GM18868 (cell line): ENCODE data around the gene BCAS2.
A peak's percentile ranks its signal among the peaks of the same experiment; 100 is the strongest.
"Not testable (repeated sequence)": the region's sequence is repeated elsewhere in the genome, so short reads cannot be mapped to it uniquely, and the experiment has no call there.

ENCODE experiments used
- ATAC-seq: cut with Tn5 transposase; IDR thresholded peaks from one replicate; pipeline ENCODE4 v1.9.1; 2021; ENCODE audit warnings: mild to moderate bottlenecking, moderate library complexity; ENCODE audit not compliant: unreplicated experiment

BCAS2 gene

DNA sequence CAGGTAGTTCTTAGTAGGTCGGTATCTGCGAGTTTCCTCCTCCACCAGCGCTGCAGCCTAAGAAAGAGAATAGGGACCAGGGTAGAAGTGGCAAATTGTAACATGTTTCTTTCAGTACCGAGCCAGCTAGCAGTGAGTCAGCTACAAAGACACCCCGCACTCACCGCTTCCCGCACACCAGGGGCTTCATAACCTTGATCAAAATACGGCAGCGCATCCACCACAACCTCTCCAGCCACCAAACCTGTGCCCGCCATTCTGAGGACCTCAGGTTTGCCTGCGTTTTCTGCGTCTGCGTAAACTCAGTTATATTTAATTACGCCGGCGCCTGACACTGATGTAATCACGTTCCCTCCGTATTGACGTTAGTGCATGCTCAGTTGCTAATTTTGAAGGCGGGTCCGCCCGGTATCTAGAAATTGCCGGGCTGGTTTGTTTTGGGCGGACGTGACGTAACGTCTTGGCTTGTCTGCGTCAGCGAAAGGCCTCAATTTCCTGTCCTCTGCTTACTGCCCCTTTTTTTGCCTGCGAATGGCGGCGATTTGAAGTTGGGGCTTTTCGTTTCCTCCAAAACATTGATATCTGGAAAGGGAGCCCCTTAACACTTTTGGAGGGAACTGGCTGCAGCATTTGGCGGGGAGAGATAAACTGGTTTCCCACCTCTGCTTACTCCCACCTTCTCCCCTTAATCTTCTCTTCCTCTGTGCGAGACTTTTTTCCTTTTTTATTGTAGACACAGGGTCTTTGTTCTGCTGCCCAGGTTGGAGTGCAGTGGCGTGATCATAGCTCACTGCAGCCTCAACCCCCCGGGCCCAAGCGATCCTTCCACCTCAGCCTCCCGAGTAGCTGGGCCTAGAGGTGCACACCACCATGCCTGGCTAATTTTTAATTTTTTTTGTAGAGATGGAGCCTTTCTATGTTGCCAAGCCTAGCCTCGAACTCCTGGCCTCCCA is at the start of gene BCAS2:
Gene BCAS2, minus strand, starts transcription at position 281 of the 953 bp plus-strand sequence. Its CDS starts 24 bp downstream, at position 257.
- peak; percentile 99 for ATAC-seq

DNA sequence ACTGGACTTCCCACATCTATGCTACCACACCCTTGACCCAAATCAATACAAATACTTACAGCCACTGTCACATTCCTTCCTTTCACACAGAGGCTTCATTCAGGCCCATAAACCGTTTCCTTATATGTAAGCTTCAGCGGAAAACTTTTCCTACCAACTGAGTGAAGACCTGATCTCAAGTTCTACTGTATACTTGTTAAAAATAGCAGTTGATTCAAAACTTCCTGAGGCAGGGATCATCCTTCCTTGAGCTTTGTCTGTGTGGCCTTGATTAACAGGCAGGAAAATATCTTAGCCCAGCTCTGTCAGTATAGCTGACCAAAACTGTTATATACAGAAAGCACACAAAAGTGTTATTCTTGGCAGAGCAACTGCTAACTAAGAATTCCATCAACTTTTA is 45.7 kb upstream of the BCAS2 start:
- ATAC-seq: no peak

DNA sequence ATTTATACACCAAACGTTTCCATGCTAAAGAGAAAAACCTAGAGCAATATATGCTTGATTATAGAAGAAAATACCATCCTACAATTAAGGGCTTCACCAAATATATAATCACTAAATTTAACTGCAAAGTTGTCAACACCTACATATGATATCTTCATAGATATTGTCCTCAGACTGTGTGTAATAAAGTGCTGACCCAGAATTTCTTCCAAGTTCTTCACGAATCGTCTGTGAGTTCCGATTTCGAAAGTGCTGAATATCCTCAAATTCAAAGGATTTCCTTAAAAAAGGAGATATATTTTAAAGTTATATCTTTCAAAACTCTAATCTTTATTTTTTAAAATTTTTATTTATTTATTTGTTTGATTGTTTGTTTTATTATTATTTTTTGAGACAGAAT is 41.9 kb upstream of the BCAS2 start:
- no peak for ATAC-seq

DNA sequence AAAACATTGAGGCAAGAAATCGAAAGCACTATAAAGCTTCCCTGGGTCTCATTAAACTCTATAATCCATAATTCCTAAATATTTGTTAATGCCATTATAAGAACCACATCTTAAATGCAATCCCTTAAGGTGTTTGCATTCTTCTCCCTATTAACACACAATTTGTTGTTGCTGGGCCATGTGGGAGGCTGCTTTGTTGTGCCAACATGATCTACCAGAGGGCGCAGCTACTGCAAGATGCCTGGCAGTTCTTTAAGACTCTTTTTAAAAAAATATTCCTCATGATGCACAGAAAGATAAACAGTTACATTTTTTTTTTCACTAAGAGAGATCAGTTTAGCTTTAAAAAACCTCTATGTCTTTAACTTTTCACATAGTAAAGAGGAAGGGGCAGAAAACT is 39.0 kb upstream of the BCAS2 start:
- ATAC-seq: no peak

DNA sequence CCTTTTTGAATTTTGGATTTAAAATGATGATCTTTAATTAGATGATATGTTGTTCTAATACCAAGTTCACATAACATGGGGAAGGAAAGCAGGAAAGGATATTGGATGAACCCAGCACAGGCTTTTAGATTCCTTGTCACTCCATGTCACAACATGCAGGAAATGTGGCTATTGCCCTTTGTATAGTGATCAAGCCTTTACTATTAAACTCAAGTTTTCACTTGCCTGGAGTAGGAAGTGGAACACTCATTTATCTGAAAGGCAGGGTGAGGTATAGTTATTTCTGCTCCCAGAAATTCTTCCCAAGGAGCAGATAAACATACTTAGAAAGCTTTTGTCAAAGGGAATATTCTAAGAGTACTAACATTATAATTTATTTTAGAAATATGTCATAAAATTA is 37.2 kb upstream of the BCAS2 start:
- ATAC-seq: no peak

DNA sequence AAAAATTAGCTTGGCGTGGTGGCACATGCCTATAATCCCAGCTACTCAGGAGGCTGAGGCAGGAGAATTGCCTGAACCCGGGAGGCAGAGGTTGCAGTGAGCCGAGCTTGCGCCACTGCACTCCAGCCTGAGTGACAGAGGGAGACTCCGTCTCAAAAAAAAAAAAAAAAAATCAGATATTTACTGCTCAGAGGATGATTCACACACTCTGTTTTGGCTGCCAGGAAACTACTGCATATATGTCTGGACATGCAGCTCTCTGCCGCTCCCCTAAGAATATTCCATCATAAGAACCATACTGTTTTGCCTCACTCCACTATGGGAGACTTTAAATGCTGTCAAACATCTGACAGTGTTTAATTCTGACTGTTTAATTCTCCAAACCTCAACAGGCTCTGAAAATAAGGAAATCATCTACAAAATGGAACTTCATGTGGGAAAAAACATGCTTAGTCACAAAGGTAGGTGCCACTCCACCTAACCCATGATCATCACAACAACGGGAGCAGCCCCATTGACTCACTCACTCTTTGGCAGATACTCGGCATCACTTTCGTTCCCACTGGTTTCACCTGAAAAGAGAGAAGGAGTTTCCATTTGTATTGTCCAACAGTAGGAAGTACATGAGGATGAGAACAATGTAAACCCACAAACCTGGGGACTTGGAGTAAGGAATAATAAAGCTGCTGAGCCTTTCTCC is 29.3 kb upstream of the BCAS2 start:
- no peak for ATAC-seq

DNA sequence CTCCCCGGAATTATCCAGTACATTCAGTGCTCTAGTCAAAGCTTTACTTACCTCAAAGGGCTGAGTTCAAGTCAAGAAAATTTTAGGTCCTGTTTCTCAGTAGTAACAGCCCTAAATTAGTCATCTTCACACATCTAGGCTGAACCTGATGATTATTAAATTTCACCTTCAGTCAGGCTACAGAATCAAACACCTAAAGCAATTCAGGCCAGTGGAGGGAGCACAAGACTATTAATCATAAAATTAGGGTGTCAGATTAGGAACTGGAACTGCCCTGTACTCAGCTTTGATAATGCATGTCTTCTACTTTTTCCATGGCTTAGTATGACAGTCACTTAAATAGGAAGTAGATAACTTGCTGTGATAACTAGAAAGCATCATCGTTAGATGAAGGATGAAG is 28.4 kb upstream of the BCAS2 start:
- ATAC-seq: no peak

DNA sequence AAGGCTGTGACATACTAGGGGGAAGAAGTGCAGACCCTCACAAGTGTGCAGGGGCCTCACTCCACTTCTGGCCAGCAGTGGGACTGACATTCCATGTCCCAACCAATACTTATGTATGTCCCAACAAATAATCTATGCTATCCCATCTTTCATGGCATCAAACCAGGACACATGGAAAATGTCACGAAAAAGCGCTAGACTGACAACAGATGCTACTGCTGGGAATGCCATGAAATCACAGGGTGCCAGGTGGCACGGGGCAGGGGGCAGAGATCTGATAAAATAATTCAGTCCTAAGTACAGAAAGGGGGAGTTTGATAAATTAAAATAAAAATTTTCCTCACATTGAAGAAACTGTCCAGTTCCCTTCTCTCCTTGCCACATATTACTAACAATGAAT is 27.6 kb upstream of the BCAS2 start:
- no peak for ATAC-seq

DNA sequence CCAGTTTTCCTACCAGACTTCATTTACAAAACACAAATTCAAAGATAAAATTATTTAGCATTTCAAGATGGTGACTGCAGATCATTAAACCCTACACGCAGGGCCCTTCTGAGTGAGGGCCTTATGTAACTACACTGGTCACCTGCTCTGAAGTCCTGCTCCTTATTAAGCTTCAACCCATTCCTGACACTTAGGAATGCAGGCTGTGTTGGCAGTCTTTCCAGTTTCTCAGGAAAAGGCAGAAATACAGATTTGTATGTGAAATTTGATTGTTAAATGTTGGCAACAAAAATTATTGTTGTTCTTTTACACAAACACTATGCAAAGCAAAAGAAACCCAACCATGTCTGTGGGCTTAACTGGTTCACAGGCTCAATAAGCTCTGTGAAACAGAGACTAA is 25.8 kb upstream of the BCAS2 start:
- no peak for ATAC-seq

DNA sequence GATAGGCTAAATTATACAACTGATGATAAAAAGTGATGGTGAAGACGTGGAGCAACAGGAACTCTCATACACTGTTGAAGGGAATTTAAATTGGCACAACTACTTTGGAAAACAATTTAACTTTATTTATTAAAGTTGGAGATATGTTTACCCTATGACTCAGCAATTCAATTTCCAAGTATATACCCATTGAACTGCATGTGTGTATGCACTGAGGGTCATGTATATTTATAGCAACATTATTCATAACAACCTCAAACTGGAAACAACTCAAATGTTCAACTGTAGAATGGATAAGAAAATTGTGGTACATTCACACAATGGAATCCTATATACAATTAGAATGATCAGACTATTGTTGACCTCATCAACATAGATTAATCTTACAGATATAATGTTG is 16.5 kb upstream of the BCAS2 start:
- ATAC-seq: no peak

DNA sequence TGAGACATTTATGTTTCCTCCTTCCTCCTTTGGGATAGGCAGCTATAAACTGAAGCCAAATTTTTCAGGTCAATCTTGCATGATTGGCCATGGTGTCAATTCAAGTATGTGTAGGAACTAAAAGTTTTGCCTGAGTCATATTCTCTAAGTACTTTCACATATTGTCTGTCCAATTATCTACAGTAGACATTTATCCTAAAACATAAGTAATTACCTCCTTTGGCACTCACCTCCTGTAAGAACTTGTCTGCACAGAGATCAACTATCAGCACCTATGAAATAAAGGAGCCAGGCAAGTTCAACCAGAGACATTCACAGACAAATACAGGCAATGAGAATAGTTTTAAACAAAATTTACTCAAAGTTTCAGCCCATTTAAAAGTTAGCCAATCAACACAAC is 14.2 kb upstream of the BCAS2 start:
- no peak for ATAC-seq

DNA sequence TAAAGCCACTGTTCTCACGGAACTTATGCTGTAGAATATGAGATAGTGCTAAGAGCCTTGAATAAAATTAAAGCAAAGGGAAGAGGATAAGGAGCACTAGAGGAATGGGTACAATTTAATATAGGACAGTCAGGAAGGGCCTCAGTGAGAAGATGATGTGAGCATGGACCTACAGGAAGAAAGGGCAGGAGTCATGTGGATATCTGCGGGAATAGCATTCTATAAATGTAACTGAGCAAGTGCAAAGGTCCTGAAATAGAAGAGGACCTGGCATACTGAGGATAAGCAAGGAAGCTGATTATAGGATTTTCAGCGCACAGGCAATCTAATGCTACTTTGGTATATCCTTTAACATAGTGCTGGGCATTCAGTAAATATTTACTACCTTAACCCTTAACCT is 12.6 kb upstream of the BCAS2 start:
- no peak for ATAC-seq

DNA sequence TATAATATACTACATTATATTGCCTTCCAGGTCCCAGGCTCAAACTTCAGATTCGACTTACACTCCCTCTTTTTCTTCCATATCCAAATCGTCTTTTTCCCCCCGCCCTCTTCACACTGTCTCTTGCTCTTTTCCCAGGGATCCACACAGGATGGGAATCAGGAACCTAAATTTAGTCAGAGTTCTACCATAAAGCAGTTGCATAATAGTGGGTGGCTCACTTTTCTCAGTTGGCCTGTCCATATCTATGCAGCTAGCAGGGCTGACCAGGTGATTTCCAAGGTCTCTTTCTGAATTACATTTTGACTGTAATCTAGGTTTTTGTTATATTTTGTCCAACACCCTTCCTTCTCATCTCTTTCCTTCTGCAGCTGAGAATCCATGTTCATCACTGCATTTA is 7.7 kb upstream of the BCAS2 start:
- no peak for ATAC-seq

DNA sequence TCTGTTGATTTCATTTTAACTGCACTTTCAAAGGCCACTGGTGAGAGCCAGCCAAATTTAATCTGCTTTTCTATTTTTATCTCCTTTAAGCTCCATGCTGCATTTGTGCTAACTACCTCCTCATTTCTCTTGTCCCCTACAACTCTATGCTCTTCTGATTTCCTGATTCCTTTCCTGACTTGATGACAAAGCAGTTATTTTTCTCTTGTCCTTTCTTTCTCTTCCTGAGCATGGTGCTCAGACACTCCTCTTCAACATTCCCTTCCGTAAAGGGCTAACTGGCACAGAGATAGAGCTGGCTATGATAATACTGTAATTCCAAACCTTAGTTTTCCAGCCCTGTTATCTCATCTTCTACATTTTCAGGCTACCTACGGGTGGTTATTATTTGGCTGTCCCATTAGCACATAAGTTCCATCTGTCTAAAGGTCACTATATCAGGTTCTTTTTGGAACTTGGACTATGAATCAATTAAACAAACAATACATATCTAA is 6.8 kb upstream of the BCAS2 start:
- ATAC-seq: no peak

DNA sequence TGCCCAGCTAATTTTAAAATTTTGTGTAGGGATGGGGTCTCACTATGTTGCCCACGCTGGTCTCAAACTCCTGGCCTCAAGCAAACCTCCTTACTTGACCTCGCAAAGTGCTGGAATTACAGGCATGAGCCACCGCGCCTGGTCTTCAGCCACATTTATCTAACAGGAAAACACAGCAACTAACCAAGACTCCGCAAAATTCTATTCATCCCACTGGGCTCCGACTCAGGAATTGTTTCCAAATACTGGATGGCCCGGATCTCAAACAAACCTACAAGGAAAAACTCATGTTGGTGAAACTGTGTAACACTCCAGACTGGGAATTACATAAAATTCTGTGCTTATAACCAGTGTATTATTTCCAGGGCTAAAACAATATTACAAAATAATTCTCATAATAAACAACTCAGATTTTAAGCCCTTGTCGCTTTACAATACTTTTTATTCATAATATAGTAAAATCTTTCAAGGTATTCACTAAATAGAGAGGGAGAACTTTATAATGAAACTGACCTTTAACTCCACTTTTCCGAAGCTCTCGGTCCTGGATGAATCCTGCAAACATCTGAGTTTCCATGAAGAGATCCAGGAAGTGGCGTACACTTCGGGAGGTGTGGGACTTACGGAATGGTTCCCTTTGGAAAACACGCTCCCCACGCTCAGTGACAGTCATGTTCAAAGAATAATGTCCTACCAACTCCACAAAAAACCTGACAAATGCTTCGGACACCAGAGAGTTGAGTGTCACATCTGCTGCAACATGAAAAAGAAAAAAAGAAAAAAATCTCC is 6.0 kb upstream of the BCAS2 start:
- ATAC-seq: no peak

DNA sequence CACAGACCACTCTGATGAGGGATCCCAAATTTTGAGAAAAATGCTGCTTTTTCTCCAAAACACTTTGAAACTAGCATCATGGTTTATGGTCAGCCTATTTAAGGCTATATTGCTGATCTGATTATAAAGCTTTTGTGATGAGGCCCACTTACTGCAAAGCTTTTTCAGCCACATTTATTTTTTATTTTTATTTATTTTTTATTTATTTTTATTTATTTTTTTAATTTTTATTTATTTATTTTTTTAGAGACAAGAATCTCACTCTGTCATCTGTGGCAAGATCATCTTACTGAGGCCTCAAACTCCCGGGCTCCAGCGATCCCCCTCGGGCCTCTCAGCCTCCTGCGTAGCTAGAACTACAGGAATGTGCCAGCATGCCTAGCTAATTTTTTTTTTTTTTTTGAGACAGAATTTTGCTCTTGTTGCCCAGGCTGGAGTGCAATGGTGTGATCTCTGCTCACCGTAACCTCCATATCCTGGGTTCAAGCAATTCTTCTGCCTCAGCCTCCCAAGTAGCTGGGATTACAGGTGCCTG is 5.2 kb upstream of the BCAS2 start:
- no peak for ATAC-seq

DNA sequence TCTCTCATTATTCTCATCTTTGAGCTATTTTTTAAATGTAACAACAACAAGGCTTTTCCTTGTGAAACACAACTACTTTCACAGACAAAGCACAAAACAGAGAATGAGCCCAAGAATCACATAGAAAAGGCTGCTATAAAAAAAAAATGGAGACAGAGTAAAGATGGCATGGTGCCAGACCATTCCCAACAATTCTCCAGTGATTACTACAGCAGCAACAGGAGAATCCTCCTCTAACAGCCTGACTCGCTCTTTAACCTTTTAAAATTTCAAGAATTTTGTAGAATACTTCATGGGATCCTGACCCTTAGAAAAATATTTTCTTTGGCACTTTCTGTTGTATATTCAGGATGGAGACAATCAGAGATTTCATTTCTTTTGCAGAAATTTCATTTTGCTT is 3.8 kb upstream of the BCAS2 start:
- ATAC-seq: no peak

DNA sequence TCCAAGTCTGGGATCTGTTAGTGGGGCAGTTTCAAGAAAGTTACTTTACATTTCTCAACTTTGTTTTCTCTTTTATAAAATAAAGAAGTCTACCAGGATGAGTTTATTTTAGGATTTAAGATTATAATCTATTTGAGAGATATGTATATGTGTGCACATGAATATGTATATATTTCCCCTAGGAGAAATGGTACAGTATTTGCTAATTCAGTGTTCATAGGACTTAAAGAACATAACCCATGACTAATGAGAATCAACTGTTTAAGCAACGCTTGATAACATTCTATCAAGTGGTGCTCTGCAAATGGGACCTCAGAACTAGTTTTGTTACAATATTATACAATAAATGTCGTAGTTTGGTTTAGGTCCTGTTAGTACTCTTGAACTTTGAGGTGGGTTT is 7.0 kb downstream of the BCAS2 start:
- ATAC-seq: no peak

DNA sequence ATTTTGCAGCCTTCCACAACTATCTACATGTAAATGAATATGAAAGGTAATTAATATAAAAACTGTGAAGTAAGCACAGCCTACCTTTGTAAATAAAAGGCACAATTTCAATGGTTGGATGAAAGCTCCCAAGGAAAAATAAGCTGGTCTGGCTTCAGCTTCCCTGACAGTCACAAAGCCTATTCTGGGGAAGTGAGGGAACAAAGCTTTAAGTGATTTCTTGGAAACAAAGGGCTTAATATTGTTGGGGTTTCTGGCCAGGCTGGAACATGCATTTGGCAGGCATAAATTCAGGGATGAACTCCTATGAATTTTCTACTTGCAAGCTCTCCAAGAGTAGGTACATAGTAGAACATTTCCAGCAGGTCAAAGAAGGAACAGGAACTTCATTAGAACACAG is 17.3 kb downstream of the BCAS2 start:
- no peak for ATAC-seq

DNA sequence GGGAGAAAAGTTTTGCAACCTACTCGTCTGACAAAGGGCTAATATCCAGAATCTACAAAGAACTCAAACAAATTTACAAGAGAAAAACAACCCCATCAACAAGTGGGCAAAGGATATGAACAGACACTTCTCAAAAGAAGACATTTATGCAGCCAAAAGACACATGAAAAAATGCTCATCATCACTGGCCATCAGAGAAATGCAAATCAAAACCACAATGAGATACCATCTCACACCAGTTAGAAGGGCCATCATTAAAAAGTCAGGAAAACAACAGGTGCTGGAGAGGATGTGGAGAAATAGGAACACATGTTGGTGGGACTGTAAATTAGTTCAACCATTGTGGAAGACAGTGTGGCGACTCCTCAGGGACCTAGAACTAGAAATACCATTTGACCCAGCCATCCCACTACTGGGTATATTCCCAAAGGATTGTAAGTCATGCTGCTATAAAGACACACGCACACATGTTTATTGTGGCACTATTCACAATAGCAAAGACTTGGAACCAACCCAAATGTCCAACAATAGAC is 18.4 kb downstream of the BCAS2 start:
- ATAC-seq: not testable (repeated sequence)

DNA sequence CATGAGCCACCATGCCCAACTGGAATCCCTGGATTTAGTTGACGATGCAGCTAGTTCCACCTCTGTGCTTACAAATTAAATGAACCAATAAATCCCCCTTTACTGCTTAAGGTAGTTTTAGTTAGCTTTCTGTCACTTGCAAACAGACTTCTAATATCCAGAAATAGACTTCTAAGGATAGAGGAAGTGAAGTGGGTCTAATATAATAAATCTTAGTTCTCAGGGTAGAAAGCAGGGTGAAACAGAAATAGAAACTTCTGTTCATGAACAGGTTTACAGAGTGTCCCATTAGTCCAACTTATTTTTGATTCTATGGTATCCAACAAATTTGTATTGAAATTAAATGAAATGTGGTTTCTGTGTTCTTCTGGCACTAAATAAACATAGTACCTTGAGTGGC is 20.1 kb downstream of the BCAS2 start:
- ATAC-seq: no peak
